IMR-90 (cell line): ENCODE data around the gene ZNF451. TPM values are rescaled to one million over a fixed set of nuclear protein-coding genes. Genes with fewer than 3 reads are reported as not detected.

Experiments
- ATAC-seq: fragments of 200-7000 bp; cut with Tn5 transposase; 2 replicates; pipeline ENCODE4 v1.9.1; 2020; ENCODE audit warnings: low read depth, mild to moderate bottlenecking, moderate library complexity
- BruUV-seq: library from RNA; stranded (reverse); fragments of 400-500 nt; replicated peaks from 2 replicates; lab custom pipeline; 2021; lab: Mats Ljungman, UMichigan
- CTCF ChIA-PET: fragments of 300-600 bp; formaldehyde crosslinking; extraction: SDS; loops from one replicate; lab custom pipeline; 2021; ENCODE audit warnings: antibody characterized with exemption; lab: Yijun Ruan, JAX
- POLR2A ChIA-PET: fragments of 300-600 bp; sonication (Branson Sonifier 250); formaldehyde crosslinking; loops from one replicate; lab custom pipeline; 2022; ENCODE audit warnings: antibody characterized with exemption; ENCODE audit not compliant: unreplicated experiment; lab: Charles Lee
- DNase-seq: peaks from one replicate; pipeline ENCODE4 v3.0.0; 2013
- H2AFZ ChIP-seq: replicated peaks from 2 replicates; pipeline ENCODE3; 2013; ENCODE audit warnings: low read length, mild to moderate bottlenecking; ENCODE audit not compliant: poor library complexity
- H2AK5ac ChIP-seq: 2 replicates; pipeline ENCODE4 v1.6.1; 2013; ENCODE audit warnings: low read depth, low read length, inconsistent platforms
- H2AK9ac ChIP-seq: replicated peaks from 2 replicates; pipeline ENCODE3; 2013; ENCODE audit warnings: mild to moderate bottlenecking, low read depth, low read length, moderate library complexity; ENCODE audit not compliant: poor library complexity
- H2BK120ac ChIP-seq: 2 replicates; pipeline ENCODE4 v1.6.1; 2013; ENCODE audit warnings: low read depth, low read length, inconsistent platforms
- H2BK15ac ChIP-seq: 3 replicates; pipeline ENCODE4 v1.6.1; 2013; ENCODE audit warnings: low read depth, low read length, inconsistent platforms
- H2BK20ac ChIP-seq: 2 replicates; pipeline ENCODE4 v1.6.1; 2013; ENCODE audit warnings: low read depth, mild to moderate bottlenecking, inconsistent platforms, low read length, moderate library complexity
- H2BK5ac ChIP-seq: 2 replicates; pipeline ENCODE4 v1.6.1; 2013; ENCODE audit warnings: mild to moderate bottlenecking, low read depth, low read length, inconsistent platforms; ENCODE audit not compliant: poor library complexity, severe bottlenecking
- H3K14ac ChIP-seq: replicated peaks from 2 replicates; pipeline ENCODE4 v1.6.1; 2013; ENCODE audit warnings: low read depth, low read length, inconsistent platforms
- H3K18ac ChIP-seq: 2 replicates; pipeline ENCODE4 v1.6.1; 2013; ENCODE audit warnings: low read depth, low read length, control low read depth
- H3K23ac ChIP-seq: 2 replicates; pipeline ENCODE4 v1.6.1; 2013; ENCODE audit warnings: low read depth, low read length, inconsistent platforms
- H3K27ac ChIP-seq: 2 replicates; pipeline ENCODE4 v1.5.1; 2013; ENCODE audit warnings: mild to moderate bottlenecking, control low read depth, low read length; ENCODE audit not compliant: insufficient read depth
- H3K27me3 ChIP-seq: 2 replicates; pipeline ENCODE4 v1.6.1; 2013; ENCODE audit warnings: low read length; ENCODE audit not compliant: control insufficient read depth, insufficient read depth
- H3K36me3 ChIP-seq: 2 replicates; pipeline ENCODE4 v1.6.1; 2013; ENCODE audit warnings: low read length, mixed read lengths; ENCODE audit not compliant: control insufficient read depth, insufficient read depth
- H3K4ac ChIP-seq: 2 replicates; pipeline ENCODE4 v1.6.1; 2013; ENCODE audit warnings: low read depth, low read length, inconsistent platforms
- H3K4me1 ChIP-seq: 2 replicates; pipeline ENCODE4 v1.6.1; 2013; ENCODE audit warnings: low read length, mixed read lengths; ENCODE audit not compliant: control insufficient read depth, insufficient read depth
- H3K4me2 ChIP-seq: 2 replicates; pipeline ENCODE4 v1.6.1; 2013; ENCODE audit warnings: low read depth, mild to moderate bottlenecking, control low read depth, low read length, moderate library complexity
- H3K4me3 ChIP-seq: 2 replicates; pipeline ENCODE4 v1.5.1; 2013; ENCODE audit warnings: low read depth, mild to moderate bottlenecking, control low read depth, low read length, moderate library complexity; ENCODE audit not compliant: insufficient read depth
- H3K56ac ChIP-seq: 2 replicates; pipeline ENCODE4 v1.6.1; 2013; ENCODE audit warnings: low read length, inconsistent platforms; ENCODE audit not compliant: insufficient read depth; ENCODE audit errors: extremely low read depth
- H3K79me1 ChIP-seq, 2 experiments: 2 replicates each; pipeline ENCODE4 v1.6.1; 2013; ENCODE audit warnings: low read length in 2 of 2, inconsistent platforms in 1 of 2, low read depth in 1 of 2
- H3K9ac ChIP-seq: 2 replicates; pipeline ENCODE4 v1.6.1; 2013; ENCODE audit warnings: low read depth, low read length, control low read depth
- H3K9me1 ChIP-seq: 2 replicates; pipeline ENCODE4 v1.6.1; 2013; ENCODE audit warnings: low read length, inconsistent platforms; ENCODE audit not compliant: insufficient read depth
- H3K9me3 ChIP-seq: 2 replicates; pipeline ENCODE4 v1.6.1; 2013; ENCODE audit warnings: low read length; ENCODE audit not compliant: control insufficient read depth, insufficient read depth
- H4K20me1 ChIP-seq: 2 replicates; pipeline ENCODE4 v1.6.1; 2013; ENCODE audit warnings: low read length, inconsistent platforms; ENCODE audit not compliant: insufficient read depth
- H4K5ac ChIP-seq: 2 replicates; pipeline ENCODE4 v1.6.1; 2013; ENCODE audit warnings: mild to moderate bottlenecking, low read depth, low read length, control low read depth
- H4K8ac ChIP-seq, 2 experiments: 2 replicates each; pipeline ENCODE4 v1.6.1; 2013; ENCODE audit warnings: low read depth in 2 of 2, low read length in 2 of 2, control low read depth in 1 of 2, inconsistent platforms in 1 of 2
- H4K91ac ChIP-seq: 2 replicates; pipeline ENCODE4 v1.6.1; 2013; ENCODE audit warnings: low read depth, low read length, inconsistent platforms; ENCODE audit not compliant: insufficient read depth
- CHD1 ChIP-seq: IDR thresholded peaks from 2 replicates; pipeline ENCODE4 v1.6.1; 2012; ENCODE audit warnings: low read depth, low read length, improper control_type of control experiment
- FOS ChIP-seq: fragments of 150-350 bp; IDR thresholded peaks from 2 replicates; pipeline ENCODE4 v1.6.1; 2016; ENCODE audit warnings: low read depth, low read length
- MAZ ChIP-seq: IDR thresholded peaks from 2 replicates; pipeline ENCODE4 v1.6.1; 2012; ENCODE audit warnings: low read depth, mild to moderate bottlenecking, low read length, improper control_type of control experiment, moderate library complexity, borderline replicate concordance
- POLR2A ChIP-seq: IDR thresholded peaks from 2 replicates; pipeline ENCODE4 v1.6.1; 2012; ENCODE audit warnings: mild to moderate bottlenecking, low read depth, low read length
- WGBS, 2 experiments: methylation state at CpG; one replicate each; pipeline versions ENCODE4 v1.1.5 to v1.1.7; 2013; ENCODE audit warnings: missing lambda C conversion rate in 2 of 2; ENCODE audit not compliant: insufficient read length in 1 of 2; ENCODE audit errors: extremely low coverage in 2 of 2; 5-methylcytosine and 5-hydroxymethylcytosine counted together
- dilution Hi-C: fragments of 300-500 bp; cut with HindIII; formaldehyde crosslinking; loops from one replicate; pipeline ENCODE4 v1.14.3; 2018; ENCODE audit warnings: low sequenced_read_pairs; ENCODE audit not compliant: unreplicated experiment
- in situ Hi-C: fragments of 300-500 bp; cut with MboI; formaldehyde crosslinking; loops from 3 replicates; pipeline ENCODE4 v1.14.3; 2019; ENCODE audit warnings: low sequenced_read_pairs, inconsistent platforms, mixed read lengths
- intact Hi-C: fragments of 100-400 bp; cut with micrococcal nuclease; formaldehyde crosslinking; loops from 2 replicates; pipeline ENCODE4 v1.10.0; 2022
- polyA plus RNA-seq, 3 experiments: library from polyadenylated mRNA; depleted of rRNA; stranded (reverse); fragments of >200 nt; gene quantifications; 2 replicates each; pipeline ENCODE4 v1.2.3, GENCODE V29; 2012; ENCODE audit warnings: low replicate concordance in 1 of 3
- total RNA-seq: library from RNA; depleted of rRNA; stranded (reverse); fragments of >200 nt; gene quantifications from 2 replicates; pipeline ENCODE4 v1.2.3, GENCODE V29; 2012; rRNA removed
- TF ChIP-seq, protein P1 (sequence below): fragments of 150-350 bp; IDR thresholded peaks from 2 replicates; pipeline ENCODE4 v1.6.1; 2017; ENCODE audit warnings: mild to moderate bottlenecking, antibody characterized with exemption, low read length, low read depth

Gene ZNF451
- total and polyA plus RNA-seq, 2 of the 4 experiments (the other 2 are of a cell fraction), result 10.0 to 48.6 TPM

DNA sequence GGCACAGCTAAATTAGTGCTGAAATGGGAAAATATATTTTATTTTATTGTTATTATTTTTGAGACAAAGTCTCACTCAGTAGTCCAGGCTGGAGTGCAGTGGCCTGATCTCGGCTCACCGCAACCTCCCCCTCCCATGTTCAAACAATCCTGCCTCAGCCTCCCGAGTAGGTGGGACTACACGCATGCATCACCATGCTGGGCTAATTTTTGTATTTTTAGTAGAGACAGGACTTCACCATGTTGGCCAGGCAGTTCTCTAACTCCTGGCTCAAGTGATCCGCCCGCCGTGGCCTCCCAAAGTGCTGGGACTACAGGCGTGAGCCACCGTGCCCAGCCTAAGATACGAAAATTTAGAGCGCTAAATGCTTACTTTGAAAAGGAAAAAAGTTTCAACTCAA, 127.3 kb downstream of the ZNF451 start:
- H3K4me1 ChIP-seq, result peaks cover 6% of the 10 kb centered on the region
- H3K18ac ChIP-seq, result no peak overlapping the region
- WGBS, 2 experiments, result 100% methylated on average over 5 of the region's 11 CpGs; no CpG with 5 or more reads in 1 of the 2 experiments
- no peak overlapping the region for H4K91ac ChIP-seq
- H3K4me2 ChIP-seq, result no peak overlapping the region
- CTCF ChIA-PET, result interaction anchor here (0.6 kb wide), 2 partner anchors 51 to 1743 kb away, joined by 5 read pairs; no protein-coding TSS in a partner anchor
- no peak overlapping the region for H3K4ac ChIP-seq
- DNase-seq (no peak), ATAC-seq (no peak)
- peaks cover 3% of the 10 kb centered on the region for H3K36me3 ChIP-seq
- intact Hi-C loops (no loop called here), dilution Hi-C loops (no loop called here), in situ Hi-C loops (no loop called here)
- H3K27ac ChIP-seq, result no peak overlapping the region
- no peak overlapping the region for H2AK5ac ChIP-seq
- H3K9me3 ChIP-seq, result 0 out of 2 replicates have a peak, but pooled peaks cover 1% of the 10 kb centered on the region
- H3K4me3 ChIP-seq, result no peak overlapping the region
- no peak overlapping the region for H3K56ac ChIP-seq
- no peak overlapping the region for H2BK15ac ChIP-seq
- H3K9ac ChIP-seq, result no peak overlapping the region
- BruUV-seq, result no TSS peak
- H2AK9ac ChIP-seq, result no peak overlapping the region
- POLR2A ChIA-PET, result no interaction called here
- H3K27me3 ChIP-seq, result no peaks in the 10 kb centered on the region
- no peak overlapping the region for H2BK20ac ChIP-seq
- H3K79me1 ChIP-seq, result peaks cover 0 to 62% of the 10 kb centered on the region in 2 experiments; a peak in 2 of 4 replicates
- H2AFZ ChIP-seq, result no peak overlapping the region
- H2BK120ac ChIP-seq, result no peak overlapping the region
- no peak overlapping the region for H2BK5ac ChIP-seq
- no peak overlapping the region for H4K5ac ChIP-seq
- H3K14ac ChIP-seq, result 0 out of 2 replicates have a peak overlapping the region, but pooled peaks have one; percentile 8
- H3K23ac ChIP-seq, result no peak overlapping the region
- H3K9me1 ChIP-seq, result peaks cover 6% of the 10 kb centered on the region; the same call in 1 of the 2 replicates
- TF ChIP-seq, protein P1, sequence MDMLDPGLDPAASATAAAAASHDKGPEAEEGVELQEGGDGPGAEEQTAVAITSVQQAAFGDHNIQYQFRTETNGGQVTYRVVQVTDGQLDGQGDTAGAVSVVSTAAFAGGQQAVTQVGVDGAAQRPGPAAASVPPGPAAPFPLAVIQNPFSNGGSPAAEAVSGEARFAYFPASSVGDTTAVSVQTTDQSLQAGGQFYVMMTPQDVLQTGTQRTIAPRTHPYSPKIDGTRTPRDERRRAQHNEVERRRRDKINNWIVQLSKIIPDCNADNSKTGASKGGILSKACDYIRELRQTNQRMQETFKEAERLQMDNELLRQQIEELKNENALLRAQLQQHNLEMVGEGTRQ, result no peak
- TF ChIP-seq FOS, result no peak
- TF ChIP-seq MAZ, result no peak
- TF ChIP-seq CHD1, result no peak
- TF ChIP-seq POLR2A, result no peak
- H4K8ac ChIP-seq, result no peak overlapping the region
- peaks cover 37% of the 10 kb centered on the region for H4K20me1 ChIP-seq

Other genes with a start within 250 kb of the ZNF451 start
- gene BEND6, start 135.1 kb upstream of the ZNF451 start, total RNA-seq, result 9.7 and 10.6 TPM in 2 replicates
- gene BEND6, start 135.1 kb upstream of the ZNF451 start, polyA plus RNA-seq (2012; rRNA removed), result 4.0 and 4.1 TPM in 2 replicates
- gene KIAA1586, start 43.5 kb upstream of the ZNF451 start, total RNA-seq, result 3.8 and 15.0 TPM in 2 replicates
- 3.5 and 3.6 TPM in 2 replicates for gene KIAA1586, start 43.5 kb upstream of the ZNF451 start, polyA plus RNA-seq (2012; rRNA removed)
- 10.0 and 19.2 TPM in 2 replicates for gene BAG2, start 82.1 kb downstream of the ZNF451 start, total RNA-seq
- gene BAG2, start 82.1 kb downstream of the ZNF451 start, polyA plus RNA-seq (2012; rRNA removed), result 6.7 and 8.1 TPM in 2 replicates
- gene RAB23, start 132.1 kb downstream of the ZNF451 start, total RNA-seq, result 13.3 and 28.9 TPM in 2 replicates
- 7.8 and 10.8 TPM in 2 replicates for gene RAB23, start 132.1 kb downstream of the ZNF451 start, polyA plus RNA-seq (2012; rRNA removed)
- 37.5 and 50.5 TPM in 2 replicates for gene PRIM2, start 227.4 kb downstream of the ZNF451 start, total RNA-seq
- gene PRIM2, start 227.4 kb downstream of the ZNF451 start, polyA plus RNA-seq (2012; rRNA removed), result 7.7 and 11.8 TPM in 2 replicates